Right lobe of liver (tissue), 6 donors: Measurements from ENCODE around the gene MFSD12. TPM values are rescaled to one million over a fixed set of nuclear protein-coding genes. Genes with fewer than 3 reads are reported as not detected.

Source experiments
- ATAC-seq, 4 donors: fragments of 200-7000 bp; cut with Tn5 transposase; one replicate each; pipeline ENCODE4 v1.9.1; 2020; ENCODE audit warnings: mild to moderate bottlenecking in 4 of 4, moderate library complexity in 4 of 4
- DNase-seq, 3 donors: peaks; one replicate each; pipeline ENCODE4 v3.0.0-alpha.2; 2020
- H3K27ac ChIP-seq, 3 donors: fragments of 200-600 bp; one replicate each; pipeline ENCODE4 v1.8.0; 2022
- H3K27me3 ChIP-seq, 2 donors: fragments of 200-600 bp; one replicate each; pipeline ENCODE4 v1.8.0; 2022
- H3K36me3 ChIP-seq, 4 donors: fragments of 200-600 bp; sonication (generic) in 1 of 4; one replicate each; pipeline versions ENCODE4 v1.5.1 to v1.8.0; 2017 to 2022; ENCODE audit warnings: control low read depth in 1 of 4
- H3K4me1 ChIP-seq, 4 donors: fragments of 200-600 bp; sonication (generic) in 1 of 4; one replicate each; pipeline versions ENCODE4 v1.5.1 to v1.8.0; 2017 to 2022; ENCODE audit warnings: control low read depth in 1 of 4
- H3K4me3 ChIP-seq, 3 donors: fragments of 200-600 bp; one replicate each; pipeline ENCODE4 v1.8.0; 2022
- H3K9me3 ChIP-seq, 4 donors: fragments of 200-600 bp; sonication (generic) in 1 of 4; one replicate each; pipeline versions ENCODE4 v1.5.1 to v1.8.0; 2017 to 2022; ENCODE audit warnings: control low read depth in 1 of 4
- CTCF ChIP-seq, 4 donors: fragments of 200-600 bp in 3 of 4; fragments of 450-650 bp in 1 of 4; IDR thresholded peaks; one replicate each; pipeline versions ENCODE4 v1.5.1 to v1.8.0; 2016 to 2022; ENCODE audit warnings: antibody characterized with exemption in 4 of 4, mild to moderate bottlenecking in 2 of 4
- POLR2A ChIP-seq: fragments of 450-650 bp; IDR thresholded peaks from one replicate; pipeline ENCODE4 v1.6.1; 2017; ENCODE audit warnings: antibody characterized with exemption, mild to moderate bottlenecking
- WGBS: methylation state at CpG from one replicate; pipeline ENCODE4 v1.1.6; 2018; ENCODE audit warnings: low coverage, low lambda C conversion rate; ENCODE audit not compliant: insufficient coverage; ENCODE audit errors: missing lambda C conversion rate; 5-methylcytosine and 5-hydroxymethylcytosine counted together
- intact Hi-C, 2 donors: fragments of 100-400 bp; cut with DNase I; formaldehyde crosslinking; loops; one replicate each; pipeline versions ENCODE4 v1.11.2 to v1.14.1; 2022
- total RNA-seq, 6 experiments: library from RNA; depleted of rRNA in 2 of 6; stranded (reverse); fragments of >200 nt in 2 of 6; fragmentation: NEBNext Ultra II Directional in 3 of 6; extraction: Animal tissue kit (Norgen Biotek cat#: 25700) in 3 of 6; gene quantifications; one replicate each; pipeline versions ENCODE4 v1.1.0 to v1.2.4, GENCODE V29; 2016 to 2023
- donor health status: DM: no; HTN: yes; CAD: no.
- donor health status: DM: no; HTN: no; CAD: no.
- donor health status: DM: no; HTN: no; CAD: no.
- donor health status: DM: no; HTN: yes; CAD: no.
- donor health status: DM: no; HTN: yes; CAD: no.

MFSD12 gene
- total RNA-seq, 6 experiments from 2014 or later, result 23.8 to 114 (median 31.5) TPM

GRCh38 chr19:3527238-3527910 lies 30.0 kb downstream of the MFSD12 start:
- H3K4me1 ChIP-seq, result peaks cover 0 to 13% (median 0%) of the 10 kb centered on the region in 4 donors
- H3K36me3 ChIP-seq, result peaks cover 5 to 49% (median 16%) of the 10 kb centered on the region in 4 donors
- no peaks in the 10 kb centered on the region for H3K27me3 ChIP-seq
- intact Hi-C loops, result no loop called here
- H3K27ac ChIP-seq, result no peak overlapping the region
- no peak for ATAC-seq
- TF ChIP-seq POLR2A, result no peak
- TF ChIP-seq CTCF (IDR thresholded peaks at IDR 0.05), result no peak
- no peak overlapping the region for H3K4me3 ChIP-seq
- WGBS, result no CpG with 5 or more reads among the region's 21 CpGs
- H3K9me3 ChIP-seq, result no peaks in the 10 kb centered on the region
- no peak for DNase-seq

GRCh38 chr19:3526507-3527237 lies 30.7 kb downstream of the MFSD12 start:
- no peak for TF ChIP-seq POLR2A
- TF ChIP-seq CTCF (IDR thresholded peaks at IDR 0.05), result no peak
- H3K27ac ChIP-seq, result no peak overlapping the region
- H3K27me3 ChIP-seq, result no peaks in the 10 kb centered on the region
- peaks cover 0 to 13% (median 0%) of the 10 kb centered on the region in 4 donors for H3K4me1 ChIP-seq
- WGBS, result 90% methylated on average over 4 of the region's 28 CpGs
- intact Hi-C loops, result no loop called here
- DNase-seq (no peak), ATAC-seq (no peak)
- H3K9me3 ChIP-seq, result no peaks in the 10 kb centered on the region
- peaks cover 5 to 42% (median 15%) of the 10 kb centered on the region in 4 donors for H3K36me3 ChIP-seq
- H3K4me3 ChIP-seq, result no peak overlapping the region

GRCh38 chr19:3524904-3525451 lies 32.4 kb downstream of the MFSD12 start:
- intact Hi-C loops, result no loop called here
- no peak overlapping the region for H3K4me3 ChIP-seq
- DNase-seq (peak in 2 of 3 donors; percentile 19 to 52), ATAC-seq (no peak)
- no peaks in the 10 kb centered on the region for H3K9me3 ChIP-seq
- WGBS, result 98% methylated on average over 6 of the region's 20 CpGs
- no peaks in the 10 kb centered on the region for H3K27me3 ChIP-seq
- peaks cover 5 to 31% (median 11%) of the 10 kb centered on the region in 4 donors for H3K36me3 ChIP-seq
- peaks cover 0 to 13% (median 0%) of the 10 kb centered on the region in 4 donors for H3K4me1 ChIP-seq
- TF ChIP-seq CTCF (IDR thresholded peaks at IDR 0.05), result no peak
- TF ChIP-seq POLR2A, result no peak
- no peak overlapping the region for H3K27ac ChIP-seq

- Histone ChIP-seq H3K4me3 (no peak overlapping the region), H3K9me3 (no peaks in the 10 kb centered on the region), H3K4me1 (peaks cover 0 to 13% (median 0%) of the 10 kb centered on the region in 4 donors), H3K27ac (peak overlapping the region in 1 of 3 donors; percentile 33), H3K36me3 (peaks cover 5 to 35% (median 11%) of the 10 kb centered on the region in 4 donors), H3K27me3 (no peaks in the 10 kb centered on the region)
- intact Hi-C loops, result no loop called here
- TF ChIP-seq POLR2A, result no peak
- no peak for TF ChIP-seq CTCF (IDR thresholded peaks at IDR 0.05)
- WGBS, result 94% methylated on average over 6 of the region's 33 CpGs
- ATAC-seq (peak in 1 of 4 donors; percentile 82), DNase-seq (peak in 2 of 3 donors; percentile 16 to 70)
Observed at GRCh38 chr19:3524078-3524842, 33.1 kb downstream of the MFSD12 start.
